T-helper 2 cell (primary cell): ENCODE data around the gene TAPBPL.
A peak's percentile ranks its signal among the peaks of the same experiment; 100 is the strongest.
"Not testable (repeated sequence)": the region's sequence is repeated elsewhere in the genome, so short reads cannot be mapped to it uniquely, and the experiment has no call there.

Experiments
- DNase-seq, 5 experiments: peaks; one replicate each; pipeline versions ENCODE4 v3.0.0 to v3.0.0-alpha.2; 2012 to 2022
- total RNA-seq, 2 donors: gene quantifications; one replicate each; lab custom pipeline; 2026; lab: John Stamatoyannopoulos, UW

TAPBPL gene
- 26.5 to 38.3 reads per million in 2 donors for total RNA-seq

DNA sequence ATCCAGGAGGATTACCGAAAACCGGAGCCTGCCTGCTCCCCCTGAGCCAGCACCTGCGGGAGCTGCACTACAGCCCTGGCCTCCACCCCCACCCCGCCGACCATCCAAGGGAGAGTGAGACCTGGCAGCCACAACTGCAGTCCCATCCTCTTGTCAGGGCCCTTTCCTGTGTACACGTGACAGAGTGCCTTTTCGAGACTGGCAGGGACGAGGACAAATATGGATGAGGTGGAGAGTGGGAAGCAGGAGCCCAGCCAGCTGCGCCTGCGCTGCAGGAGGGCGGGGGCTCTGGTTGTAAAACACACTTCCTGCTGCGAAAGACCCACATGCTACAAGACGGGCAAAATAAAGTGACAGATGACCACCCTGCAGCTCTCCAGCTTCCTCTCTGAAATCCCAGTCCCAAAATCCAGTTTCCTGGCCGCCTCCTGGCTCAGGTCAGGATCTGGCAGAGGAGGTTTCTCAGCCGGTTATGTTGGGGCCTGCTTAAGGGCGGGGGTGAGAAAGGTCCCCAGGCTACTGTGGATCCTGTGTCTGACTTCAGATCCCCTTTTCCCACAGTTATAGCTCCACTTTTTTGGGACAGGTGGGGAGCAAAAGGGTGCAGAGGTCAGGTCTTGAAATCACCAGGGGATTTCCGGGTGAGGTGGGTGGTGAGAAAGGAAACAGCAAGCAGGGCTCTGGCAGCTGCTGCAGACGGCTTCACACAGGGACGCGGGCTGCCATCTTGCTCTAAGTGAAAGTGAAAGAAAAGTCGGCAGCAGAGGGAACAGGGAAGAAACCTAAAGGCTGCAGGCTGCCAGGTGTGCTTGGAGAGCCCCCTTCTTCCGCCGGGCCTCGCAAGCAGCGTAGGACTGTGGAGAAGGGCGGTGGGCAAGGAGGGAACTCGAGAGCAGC lies at the start of gene TAPBPL:
Gene TAPBPL, plus strand, starts transcription at position 695 of the 897 bp plus-strand sequence. CDS start 207 bp downstream, outside the sequence.
- DNase-seq: peak; percentile 62 to 91 (median 77)

- no peak for DNase-seq
Measured at GRCh38 chr12:6404390-6404789, 47.5 kb upstream of the TAPBPL start.

- DNase-seq: no peak
Measured at GRCh38 chr12:6405963-6406362, 45.9 kb upstream of the TAPBPL start.

- no peak for DNase-seq
Measured at GRCh38 chr12:6407236-6407954, 44.4 kb upstream of the TAPBPL start.

DNA sequence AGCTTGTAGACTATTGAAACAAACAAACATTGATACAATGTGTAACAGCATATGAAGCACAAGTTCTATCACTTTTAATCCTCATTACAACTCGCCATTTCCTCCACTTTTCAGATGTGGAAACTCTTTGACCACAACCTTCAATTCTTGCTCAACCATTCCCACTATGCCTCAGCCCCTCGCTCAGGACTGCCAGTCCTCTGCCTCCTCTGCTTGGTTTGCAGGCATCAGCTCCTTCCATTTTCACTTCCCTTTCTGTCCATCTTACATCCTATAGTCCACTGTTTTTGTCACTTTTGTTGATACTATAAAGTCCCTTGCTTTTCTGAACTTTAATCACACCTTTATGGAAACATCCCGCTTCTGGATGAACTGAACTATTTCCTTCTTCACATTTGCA lies 35.2 kb upstream of the TAPBPL start:
- DNase-seq: no peak

- no peak for DNase-seq
Measured at GRCh38 chr12:6418796-6419195, 33.0 kb upstream of the TAPBPL start.

- no peak for DNase-seq
Measured at GRCh38 chr12:6420364-6420763, 31.5 kb upstream of the TAPBPL start.

GRCh38 chr12:6423267-6424007 lies 28.4 kb upstream of the TAPBPL start:
- DNase-seq: peak; percentile 37 to 91 (median 68)

DNA sequence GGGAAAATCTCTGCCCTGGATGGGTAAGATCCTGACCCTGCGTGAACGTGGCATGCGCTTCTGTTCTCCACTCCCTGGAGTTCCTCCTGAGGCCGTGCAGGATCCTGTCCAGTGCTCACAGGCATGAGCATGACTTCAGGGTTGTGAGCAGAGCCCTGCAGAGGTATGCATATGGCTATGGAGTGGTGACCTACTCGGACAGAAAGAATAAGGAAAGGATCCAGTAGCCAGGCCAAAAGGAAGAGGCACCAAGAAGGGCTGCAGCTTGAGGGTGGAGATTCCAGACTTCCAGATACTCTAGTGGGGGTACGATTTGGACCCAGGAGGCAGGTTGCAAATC lies 27.9 kb upstream of the TAPBPL start:
- DNase-seq: no peak

- peak in 1 of 5 experiments; percentile 35 for DNase-seq
Measured at GRCh38 chr12:6424866-6425265, 27.0 kb upstream of the TAPBPL start.

GRCh38 chr12:6425590-6426531 lies 26.0 kb upstream of the TAPBPL start:
- peak in 1 of 5 experiments; percentile 48 for DNase-seq

GRCh38 chr12:6426882-6427671 lies 24.8 kb upstream of the TAPBPL start:
- peak in 4 of 5 experiments; percentile 53 to 91 (median 81) for DNase-seq

DNA sequence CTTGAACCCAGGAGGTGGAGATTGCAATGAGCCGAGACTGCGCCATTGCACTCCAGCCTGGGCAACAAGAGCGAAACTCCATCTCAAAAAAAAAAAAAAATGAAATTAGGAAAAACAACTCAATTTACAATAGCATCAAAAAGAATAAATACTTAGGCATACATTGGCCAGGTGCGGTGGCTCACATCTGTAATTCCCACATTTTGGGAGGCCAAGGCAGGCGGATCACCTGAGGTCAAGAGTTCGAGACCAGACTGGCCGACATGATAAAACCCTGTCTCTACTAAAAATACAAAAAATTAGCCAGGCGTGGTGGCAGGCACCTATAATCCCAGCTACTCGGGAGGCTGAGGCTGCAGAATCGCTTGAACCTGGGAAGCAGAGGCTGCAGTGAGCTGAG lies 24.0 kb upstream of the TAPBPL start:
- DNase-seq: not testable (repeated sequence)

GRCh38 chr12:6428326-6428725 lies 23.5 kb upstream of the TAPBPL start:
- no peak for DNase-seq

DNA sequence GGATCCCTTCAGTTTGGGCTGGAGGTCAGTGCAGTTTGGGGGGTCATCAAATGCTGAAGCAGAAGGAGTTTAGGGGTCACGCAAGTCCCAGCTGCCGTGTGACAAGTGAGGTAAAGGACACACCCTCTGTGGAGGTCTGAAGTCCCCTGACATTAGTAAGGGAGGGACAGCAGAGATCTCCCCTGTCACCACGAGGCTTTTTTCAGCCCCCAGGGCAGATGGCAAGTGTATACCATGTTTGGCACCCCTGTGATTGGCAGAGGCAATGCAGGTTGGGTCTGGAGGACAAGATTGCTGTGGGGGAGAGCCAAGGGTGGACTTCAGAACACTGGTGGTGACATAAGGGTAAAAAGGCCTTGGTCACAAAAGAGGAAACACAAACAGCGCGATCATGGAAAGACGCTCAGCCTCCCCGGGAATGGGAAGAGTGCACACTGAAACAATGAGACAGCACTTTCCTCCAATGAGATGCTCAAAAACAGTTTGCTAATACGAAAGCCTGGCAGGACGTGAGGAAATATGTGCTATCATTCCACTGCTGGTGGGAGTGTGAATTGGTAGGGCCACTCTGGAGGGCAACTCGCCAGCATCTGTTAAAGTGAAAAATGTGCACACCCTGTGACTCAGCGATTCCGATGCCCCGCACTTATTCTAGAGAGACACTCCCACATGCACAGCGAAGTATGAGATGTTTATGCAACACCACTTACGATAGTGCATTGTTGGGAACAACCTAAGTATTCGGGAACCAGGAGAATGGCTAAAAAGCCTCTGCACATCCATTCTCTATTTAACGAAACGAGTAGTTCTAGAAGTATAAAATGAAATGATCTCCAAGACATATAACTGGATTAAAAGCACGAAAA lies 21.5 kb upstream of the TAPBPL start:
- DNase-seq: no peak

DNA sequence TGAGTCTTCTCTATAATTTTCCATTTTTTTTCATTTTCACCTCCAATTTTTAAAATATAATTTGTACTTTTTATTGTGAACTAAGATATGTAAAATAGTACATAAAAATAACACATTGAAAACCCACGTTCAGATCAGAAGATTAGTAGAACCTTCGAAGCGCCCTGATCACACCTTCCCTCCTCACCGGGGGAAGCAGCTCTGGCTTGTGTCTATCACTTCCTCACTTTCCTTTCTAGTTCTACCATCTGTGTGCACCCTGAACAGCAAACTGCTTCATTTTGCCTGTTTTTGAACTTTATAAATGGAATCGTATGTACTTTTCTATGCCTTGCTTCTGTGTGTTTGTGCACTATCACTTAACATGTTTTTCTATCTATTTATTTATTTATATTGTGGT lies 18.9 kb upstream of the TAPBPL start:
- DNase-seq: no peak

DNA sequence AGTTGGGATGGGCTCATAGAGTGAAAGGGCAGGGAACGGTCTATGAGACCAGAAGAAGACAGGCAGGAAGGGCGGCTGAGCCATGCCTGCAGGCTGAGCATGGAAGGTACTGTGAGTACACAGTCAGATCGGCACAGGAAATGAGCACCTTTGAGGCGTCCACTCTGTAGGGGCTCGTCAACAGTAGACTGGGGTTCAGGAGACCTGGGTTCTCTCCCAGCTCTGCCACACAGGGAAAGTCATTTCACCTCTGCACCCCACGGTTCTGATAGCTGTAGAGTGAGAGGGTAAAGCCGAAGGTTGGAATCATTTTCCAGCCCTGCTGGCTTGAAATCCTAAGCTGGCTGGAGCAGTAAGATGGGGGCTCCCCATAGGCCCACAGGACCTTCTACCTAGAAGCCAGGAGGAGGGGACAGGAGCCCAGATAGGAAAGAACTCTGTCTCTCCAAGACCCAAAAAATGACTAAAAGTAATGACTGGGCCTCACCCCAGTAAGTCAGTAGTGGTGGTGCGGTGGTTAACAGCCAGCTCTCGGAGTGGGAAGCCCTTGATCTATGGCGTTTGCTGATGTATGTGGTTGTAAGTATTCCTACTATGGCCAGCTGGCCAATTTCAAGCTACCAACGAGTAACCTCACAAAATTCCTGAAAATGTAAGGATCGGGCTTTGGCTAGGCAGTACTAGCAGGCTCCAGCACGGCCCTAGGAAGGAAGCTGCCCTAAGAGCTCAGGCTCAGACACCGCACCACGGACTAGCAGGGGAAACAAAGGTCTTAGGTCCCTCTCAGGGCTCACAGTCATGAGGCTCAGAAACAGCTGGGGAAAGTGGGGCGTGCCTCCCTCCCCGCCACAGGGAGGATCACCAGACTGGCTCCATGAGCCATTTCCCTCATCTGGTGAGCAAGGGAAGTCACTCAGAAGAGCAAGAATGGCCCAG lies 17.4 kb upstream of the TAPBPL start:
- DNase-seq: peak in 1 of 5 experiments; percentile 56

DNA sequence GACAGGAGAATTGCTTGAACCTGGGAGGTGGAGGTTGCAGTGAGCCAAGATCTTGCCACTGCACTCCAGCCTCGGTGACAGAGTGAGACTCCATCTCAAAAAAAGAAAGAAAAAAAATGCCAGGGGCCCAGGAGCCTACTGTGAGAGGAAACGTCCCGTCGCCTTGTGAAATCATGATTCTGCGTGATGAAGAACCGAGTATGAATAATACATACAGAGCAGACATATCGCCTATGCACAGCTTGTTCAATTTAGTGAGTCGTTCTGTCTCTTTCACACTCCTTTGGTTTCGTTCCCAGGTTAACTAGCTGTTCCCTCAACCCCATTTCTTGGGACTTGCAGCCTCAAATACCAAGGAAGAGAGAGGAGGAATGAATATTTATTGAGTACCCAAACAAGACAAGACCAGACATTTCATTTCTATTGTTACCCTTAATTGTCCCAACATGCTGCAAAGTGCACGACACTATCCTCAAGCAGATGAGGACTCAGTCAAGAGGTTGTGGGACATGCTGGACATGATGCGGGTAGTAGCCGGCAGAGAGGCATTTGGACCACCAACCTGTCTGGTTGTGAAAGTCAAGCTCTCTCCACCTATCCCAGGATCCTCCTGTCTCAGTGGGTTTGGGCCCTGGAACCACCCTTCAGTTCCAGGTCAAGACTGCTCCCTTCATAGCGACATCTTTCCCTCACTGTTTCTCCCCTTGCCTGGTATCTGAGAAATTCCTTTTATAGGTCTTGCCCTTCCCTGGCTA lies 15.7 kb upstream of the TAPBPL start:
- DNase-seq: no peak
